MM.1S (cell line): ENCODE data around the gene SYTL3.

Experiments
- CTCF ChIP-seq: fragments of 300-600 bp; sonication (generic); IDR thresholded peaks from 2 replicates; pipeline ENCODE4 v1.5.1; 2016; ENCODE audit warnings: antibody characterized with exemption, low read length, mixed read lengths
- EZH2 ChIP-seq: fragments of 300-600 bp; sonication (generic); optimal IDR thresholded peaks from 2 replicates; pipeline ENCODE3; 2017; ENCODE audit warnings: low read depth, mild to moderate bottlenecking, antibody characterized with exemption, low read length, mixed read lengths

GRCh38 chr6:158620963-158621693 lies 28.7 kb upstream of the SYTL3 start:
- TF ChIP-seq CTCF (no peak), EZH2 (no peak)
